Measurements from ENCODE around the gene PRKCE.

DNA sequence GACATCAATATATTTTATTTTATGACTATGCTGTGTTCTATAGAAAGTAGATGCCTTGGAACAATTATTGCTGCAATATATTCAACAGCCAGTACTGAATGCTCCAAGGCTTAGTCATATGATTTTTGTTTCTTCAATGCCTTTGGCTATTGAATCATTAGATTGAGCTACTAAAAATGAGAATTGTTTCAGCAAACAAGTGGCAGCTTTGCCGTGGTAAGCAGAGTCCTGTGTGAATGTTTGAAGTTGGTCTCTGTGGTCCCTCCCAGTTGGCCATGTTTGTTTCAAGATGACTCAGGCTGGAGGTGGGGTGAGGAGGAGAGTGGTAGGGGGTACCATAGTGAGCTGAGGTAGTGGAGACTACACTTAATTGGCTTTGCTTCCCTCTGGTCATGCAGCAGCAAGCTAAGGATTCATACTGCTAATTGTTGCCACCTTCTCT is 447.2 kb downstream of the PRKCE start:
- TF ChIP-seq ZNF274 (IDR thresholded peaks at IDR 0.05; ENCODE audit: low read depth, low read length) (no peak), SUZ12 (IDR thresholded peaks at IDR 0.05; ENCODE audit: extremely low read depth, insufficient read depth, insufficient read length) (no peak)

Measured in NT2/D1 (cell line).